Muscle of leg (tissue), 16 donors: ENCODE measurements around the gene TP53I11. TPM values are rescaled to one million over a fixed set of nuclear protein-coding genes. Genes with fewer than 3 reads are reported as not detected.
A peak's percentile ranks its signal among the peaks of the same experiment; 100 is the strongest.

Source experiments
- DNase-seq: peaks from one replicate; pipeline ENCODE4 v3.0.0; 2013
- H3K27ac ChIP-seq: one replicate; pipeline ENCODE4 v1.5.1; 2013; ENCODE audit warnings: mild to moderate bottlenecking, low read length, control low read depth
- H3K27me3 ChIP-seq: one replicate; pipeline ENCODE4 v1.6.1; 2013; ENCODE audit warnings: low read length; ENCODE audit not compliant: control insufficient read depth, insufficient read depth
- H3K36me3 ChIP-seq: one replicate; pipeline ENCODE4 v1.6.1; 2013; ENCODE audit warnings: low read length; ENCODE audit not compliant: control insufficient read depth, insufficient read depth
- H3K4me1 ChIP-seq: one replicate; pipeline ENCODE4 v1.6.1; 2013; ENCODE audit warnings: low read length; ENCODE audit not compliant: control insufficient read depth, insufficient read depth
- H3K4me3 ChIP-seq: one replicate; pipeline ENCODE4 v1.5.1; 2013; ENCODE audit warnings: low read length, control low read depth
- H3K9me3 ChIP-seq: replicated peaks from 2 replicates; pipeline ENCODE4 v1.6.1; 2013; ENCODE audit warnings: low read depth, low read length; ENCODE audit not compliant: control insufficient read depth
- WGBS: methylation state at CpG from one replicate; pipeline ENCODE4 v1.1.5; 2013; ENCODE audit warnings: missing lambda C conversion rate; ENCODE audit not compliant: insufficient coverage; 5-methylcytosine and 5-hydroxymethylcytosine counted together
- long read RNA-seq, 11 donors: transcript quantifications; one replicate each; lab custom pipeline, GENCODE V29; 2026
- polyA plus RNA-seq, 8 donors: library from polyadenylated mRNA; unstranded; fragments of 120-200 nt; gene quantifications; one replicate each; pipeline versions ENCODE4 v1.2.1 to v1.2.3, GENCODE V29; 2013; ENCODE audit warnings: inconsistent platforms in 1 of 8, low replicate concordance in 1 of 8; ENCODE audit not compliant: insufficient read length in 8 of 8, insufficient read depth in 1 of 8
- total RNA-seq: library from RNA; stranded (reverse); fragments of 120-200 nt; gene quantifications from one replicate; pipeline ENCODE4 v1.2.4, GENCODE V29; 2013

Gene TP53I11
- total RNA-seq (14.7 TPM), polyA plus RNA-seq (10 to 100 TPM; 35.7 to 56.1 (median 47.4) TPM)
- long read RNA-seq, donor 1, partial matches to known transcripts: 0 of 3 reads
- long read RNA-seq, donor 1, other reads (novel, unspliced or antisense): 0 of 3 reads
- long read RNA-seq, donor 2: 0 reads
- long read RNA-seq, donor 3, transcript TP53I11-208 (7 exons, 2,647 nt): major isoform, 8 of 9 reads
- long read RNA-seq, donor 3, partial matches to known transcripts: 0 of 9 reads
- long read RNA-seq, donor 3, other reads (novel, unspliced or antisense): 0 of 9 reads
- long read RNA-seq, donor 4, transcript TP53I11-208 (7 exons, 2,647 nt): major isoform, 6 of 49 reads
- long read RNA-seq, donor 4, partial matches to known transcripts: 39 of 49 reads
- long read RNA-seq, donor 4, other reads (novel, unspliced or antisense): 0 of 49 reads
- long read RNA-seq, donor 5, transcript TP53I11-208 (7 exons, 2,647 nt): major isoform, 20 of 26 reads
- long read RNA-seq, donor 5, partial matches to known transcripts: 0 of 26 reads
- long read RNA-seq, donor 5, other reads (novel, unspliced or antisense): 0 of 26 reads
- long read RNA-seq, donor 6, transcript TP53I11-208 (7 exons, 2,647 nt): major isoform, 13 of 14 reads
- long read RNA-seq, donor 6, partial matches to known transcripts: 0 of 14 reads
- long read RNA-seq, donor 6, other reads (novel, unspliced or antisense): 0 of 14 reads
- long read RNA-seq, donor 7, transcript TP53I11-208 (7 exons, 2,647 nt): major isoform, 8 of 9 reads
- long read RNA-seq, donor 7, partial matches to known transcripts: 0 of 9 reads
- long read RNA-seq, donor 7, other reads (novel, unspliced or antisense): 0 of 9 reads
- long read RNA-seq, donor 8, transcript TP53I11-208 (7 exons, 2,647 nt): major isoform, 5 of 55 reads
- long read RNA-seq, donor 8, partial matches to known transcripts: 48 of 55 reads
- long read RNA-seq, donor 8, other reads (novel, unspliced or antisense): 0 of 55 reads
- long read RNA-seq, donor 9, transcript TP53I11-208 (7 exons, 2,647 nt): major isoform, 5 of 6 reads
- long read RNA-seq, donor 9, partial matches to known transcripts: 0 of 6 reads
- long read RNA-seq, donor 9, other reads (novel, unspliced or antisense): 0 of 6 reads
- long read RNA-seq, donor 10, transcript TP53I11-208 (7 exons, 2,647 nt): major isoform, 9 of 30 reads
- long read RNA-seq, donor 10, partial matches to known transcripts: 21 of 30 reads
- long read RNA-seq, donor 10, other reads (novel, unspliced or antisense): 0 of 30 reads
- long read RNA-seq, donor 11, partial matches to known transcripts: 0 of 5 reads
- long read RNA-seq, donor 11, other reads (novel, unspliced or antisense): 0 of 5 reads

- Histone ChIP-seq H3K27me3 (peaks cover 15% of the 10 kb centered on the region), H3K36me3 (no peaks in the 10 kb centered on the region), H3K4me3 (peak within 1 kb of the TSS; percentile 74), H3K9me3 (no peaks in the 10 kb centered on the region), H3K4me1 (peaks cover 41% of the 10 kb centered on the region), H3K27ac (peak within 1 kb of the TSS; percentile 62)
- DNase-seq: peak; percentile 89
- 5% methylated on average over 79 of the region's 83 CpGs for WGBS
Measured at GRCh38 chr11:44950625-44951476, at the start of gene TP53I11. Gene TP53I11, minus strand, starts transcription at chr11:44950883. Its CDS starts 12,548 bp downstream, at chr11:44938335.

GRCh38 chr11:44999068-44999467 is 48.4 kb upstream of the TP53I11 start:
- DNase-seq: no peak
- Histone ChIP-seq H3K9me3 (no peaks in the 10 kb centered on the region), H3K4me1 (peaks cover 16% of the 10 kb centered on the region), H3K36me3 (no peaks in the 10 kb centered on the region), H3K4me3 (no peak overlapping the region), H3K27me3 (peaks cover 3% of the 10 kb centered on the region), H3K27ac (no peak overlapping the region)
- WGBS: 17% methylated on average over 1 of the region's 2 CpGs

DNA sequence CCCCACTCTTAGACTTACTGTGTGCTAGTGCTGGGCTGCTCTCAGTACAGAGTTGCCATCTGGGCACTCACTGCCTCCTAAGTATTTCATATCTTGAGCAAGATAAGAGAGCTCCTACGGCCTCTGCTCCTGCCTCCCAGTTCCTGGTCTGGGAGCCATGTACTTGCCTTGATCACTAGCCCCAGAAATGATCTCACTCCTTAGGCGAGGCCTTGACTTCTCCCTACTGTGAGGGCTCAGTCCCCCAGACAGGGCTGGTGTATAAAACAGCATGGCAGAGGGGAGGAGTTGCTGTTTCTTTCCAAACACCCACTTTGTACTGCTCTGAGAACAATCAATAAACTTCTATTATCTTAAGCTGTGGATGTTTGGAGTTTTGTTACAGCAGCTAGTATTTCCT is 47.4 kb upstream of the TP53I11 start:
- H3K27me3 ChIP-seq: peaks cover 2% of the 10 kb centered on the region
- no peak for DNase-seq
- no CpG with 5 or more reads among the region's 2 CpGs for WGBS
- H3K27ac ChIP-seq: no peak overlapping the region
- no peak overlapping the region for H3K4me3 ChIP-seq
- H3K4me1 ChIP-seq: peaks cover 18% of the 10 kb centered on the region
- no peaks in the 10 kb centered on the region for H3K9me3 ChIP-seq
- no peaks in the 10 kb centered on the region for H3K36me3 ChIP-seq

GRCh38 chr11:44997566-44997965 is 46.9 kb upstream of the TP53I11 start:
- H3K9me3 ChIP-seq: no peaks in the 10 kb centered on the region
- H3K27ac ChIP-seq: no peak overlapping the region
- H3K27me3 ChIP-seq: peaks cover 2% of the 10 kb centered on the region
- peaks cover 18% of the 10 kb centered on the region for H3K4me1 ChIP-seq
- no peaks in the 10 kb centered on the region for H3K36me3 ChIP-seq
- H3K4me3 ChIP-seq: no peak overlapping the region
- DNase-seq: no peak
- WGBS: 59% methylated on average over 2 of the region's 5 CpGs

DNA sequence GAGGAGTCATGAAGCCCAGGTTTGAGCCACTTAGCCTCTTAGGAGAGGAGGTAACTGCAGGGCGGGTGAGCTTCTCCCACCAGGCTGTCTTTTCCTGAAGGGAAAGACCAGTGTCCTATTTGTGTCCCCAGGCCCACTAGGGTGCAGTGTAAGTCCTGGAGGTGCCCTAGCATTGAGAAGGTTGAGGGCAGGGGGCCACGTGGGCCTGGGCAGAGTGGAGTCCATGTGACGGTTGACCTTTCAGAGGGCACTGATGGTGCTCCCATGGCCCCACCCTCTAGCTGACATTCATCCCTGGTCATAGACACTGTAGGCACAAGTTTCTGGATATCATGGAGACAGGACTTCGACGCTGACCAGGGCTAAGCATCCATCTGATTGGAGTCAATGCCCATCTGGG is 44.1 kb upstream of the TP53I11 start:
- Histone ChIP-seq H3K4me3 (no peak overlapping the region), H3K36me3 (no peaks in the 10 kb centered on the region), H3K9me3 (no peaks in the 10 kb centered on the region), H3K27me3 (peaks cover 4% of the 10 kb centered on the region), H3K4me1 (peaks cover 37% of the 10 kb centered on the region), H3K27ac (no peak overlapping the region)
- DNase-seq: no peak
- WGBS: 88% methylated on average over 3 of the region's 5 CpGs

GRCh38 chr11:44993971-44994704 is 43.5 kb upstream of the TP53I11 start:
- Histone ChIP-seq H3K9me3 (no peaks in the 10 kb centered on the region), H3K27me3 (peaks cover 4% of the 10 kb centered on the region), H3K27ac (no peak overlapping the region), H3K4me3 (no peak overlapping the region), H3K36me3 (no peaks in the 10 kb centered on the region), H3K4me1 (peaks cover 38% of the 10 kb centered on the region)
- DNase-seq: no peak
- WGBS: 81% methylated on average over 6 of the region's 10 CpGs

- Histone ChIP-seq H3K27ac (no peak overlapping the region), H3K27me3 (peaks cover 7% of the 10 kb centered on the region), H3K36me3 (no peaks in the 10 kb centered on the region), H3K9me3 (no peaks in the 10 kb centered on the region), H3K4me1 (peaks cover 31% of the 10 kb centered on the region), H3K4me3 (no peak overlapping the region)
- no CpG with 5 or more reads among the region's 4 CpGs for WGBS
- no peak for DNase-seq
Measured at GRCh38 chr11:44992774-44993173, 42.1 kb upstream of the TP53I11 start.

GRCh38 chr11:44992181-44992582 is 41.5 kb upstream of the TP53I11 start:
- 59% methylated on average over 3 of the region's 3 CpGs for whole genome bisulfite sequencing
- peaks cover 29% of the 10 kb centered on the region for H3K4me1 ChIP-seq
- no peak overlapping the region for H3K27ac ChIP-seq
- no peaks in the 10 kb centered on the region for H3K36me3 ChIP-seq
- H3K9me3 ChIP-seq: no peaks in the 10 kb centered on the region
- no peak overlapping the region for H3K4me3 ChIP-seq
- peaks cover 7% of the 10 kb centered on the region for H3K27me3 ChIP-seq
- no peak for DNase-seq
